H9 (cell line): ENCODE data around the gene YJU2. TPM values are rescaled to one million over a fixed set of nuclear protein-coding genes. Genes with fewer than 3 reads are reported as not detected.
A peak's percentile ranks its signal among the peaks of the same experiment; 100 is the strongest.

Source experiments
- DNase-seq: peaks from one replicate; pipeline ENCODE4 v3.0.0-alpha.2; 2017
- H2AFZ ChIP-seq: one replicate; pipeline ENCODE4 v1.6.1; 2013; ENCODE audit warnings: mild to moderate bottlenecking, low read length, control low read depth, moderate library complexity
- H2AK5ac ChIP-seq: 2 replicates; pipeline ENCODE4 v1.6.1; 2013; ENCODE audit warnings: low read length, control low read depth, mixed read lengths; ENCODE audit not compliant: insufficient read length
- H2BK120ac ChIP-seq: one replicate; pipeline ENCODE4 v1.6.1; 2013; ENCODE audit warnings: low read depth, mild to moderate bottlenecking, low read length, control low read depth, inconsistent platforms; ENCODE audit not compliant: poor library complexity, severe bottlenecking
- H2BK12ac ChIP-seq: 2 replicates; pipeline ENCODE4 v1.6.1; 2013; ENCODE audit warnings: low read length, control low read depth, mixed read lengths, low read depth; ENCODE audit not compliant: insufficient read length
- H2BK15ac ChIP-seq: 2 replicates; pipeline ENCODE4 v1.6.1; 2013; ENCODE audit warnings: low read depth, low read length, control low read depth
- H2BK20ac ChIP-seq: one replicate; pipeline ENCODE4 v1.6.1; 2013; ENCODE audit warnings: low read depth, mild to moderate bottlenecking, low read length, control low read depth, inconsistent platforms; ENCODE audit not compliant: poor library complexity, severe bottlenecking
- H2BK5ac ChIP-seq: 2 replicates; pipeline ENCODE4 v1.6.1; 2013; ENCODE audit warnings: low read length, control low read depth, mixed read lengths; ENCODE audit not compliant: insufficient read length
- H3K14ac ChIP-seq: 2 replicates; pipeline ENCODE4 v1.6.1; 2013; ENCODE audit warnings: low read length, control low read depth; ENCODE audit not compliant: insufficient read depth
- H3K18ac ChIP-seq: 2 replicates; pipeline ENCODE4 v1.6.1; 2013; ENCODE audit warnings: low read depth, mild to moderate bottlenecking, mixed read lengths, low read length, control low read depth; ENCODE audit not compliant: insufficient read length
- H3K23ac ChIP-seq: 2 replicates; pipeline ENCODE4 v1.6.1; 2013; ENCODE audit warnings: low read length, control low read depth, mixed read lengths, low read depth; ENCODE audit not compliant: insufficient read length
- H3K23me2 ChIP-seq: 2 replicates; pipeline ENCODE4 v1.6.1; 2013; ENCODE audit warnings: low read depth, mild to moderate bottlenecking, mixed read lengths, low read length, control low read depth; ENCODE audit not compliant: insufficient read length, poor library complexity, severe bottlenecking
- H3K27ac ChIP-seq: 2 replicates; pipeline ENCODE4 v1.5.1; 2013; ENCODE audit warnings: low read length, control low read depth, mixed read lengths, low read depth; ENCODE audit not compliant: insufficient read length
- H3K27me3 ChIP-seq: 2 replicates; pipeline ENCODE4 v1.6.1; 2013; ENCODE audit warnings: low read length, control low read depth, inconsistent platforms; ENCODE audit not compliant: insufficient read depth
- H3K4ac ChIP-seq: 2 replicates; pipeline ENCODE4 v1.6.1; 2013; ENCODE audit warnings: low read depth, mild to moderate bottlenecking, control low read depth, inconsistent platforms, low read length, moderate library complexity
- H3K4me1 ChIP-seq: 2 replicates; pipeline ENCODE4 v1.6.1; 2013; ENCODE audit warnings: low read length, control low read depth, inconsistent platforms; ENCODE audit not compliant: insufficient read depth
- H3K4me2 ChIP-seq: 2 replicates; pipeline ENCODE4 v1.6.1; 2013; ENCODE audit warnings: low read length, control low read depth, mixed read lengths; ENCODE audit not compliant: insufficient read length, insufficient read depth
- H3K56ac ChIP-seq: 2 replicates; pipeline ENCODE4 v1.6.1; 2013; ENCODE audit warnings: low read depth, mild to moderate bottlenecking, mixed read lengths, low read length, control low read depth; ENCODE audit not compliant: insufficient read length
- H3K79me1 ChIP-seq: 2 replicates; pipeline ENCODE4 v1.6.1; 2013; ENCODE audit warnings: low read depth, mild to moderate bottlenecking, moderate library complexity, low read length, control low read depth, inconsistent platforms; ENCODE audit not compliant: insufficient read depth, poor library complexity, severe bottlenecking
- H3K79me2 ChIP-seq: 2 replicates; pipeline ENCODE4 v1.6.1; 2013; ENCODE audit warnings: low read length, control low read depth, inconsistent platforms; ENCODE audit not compliant: insufficient read depth
- H3K9ac ChIP-seq: 2 replicates; pipeline ENCODE4 v1.6.1; 2013; ENCODE audit warnings: low read length, control low read depth, mixed read lengths; ENCODE audit not compliant: insufficient read length; ENCODE audit errors: extremely low read depth
- H3K9me3 ChIP-seq: one replicate; pipeline ENCODE4 v1.6.1; 2013; ENCODE audit warnings: low read depth, low read length, inconsistent platforms; ENCODE audit not compliant: control insufficient read depth
- H3T11ph ChIP-seq: one replicate; pipeline ENCODE4 v1.6.1; 2013; ENCODE audit warnings: mild to moderate bottlenecking, low read length, control low read depth, inconsistent platforms
- H4K20me1 ChIP-seq: one replicate; pipeline ENCODE4 v1.6.1; 2013; ENCODE audit not compliant: control insufficient read depth, insufficient read length, insufficient read depth
- H4K5ac ChIP-seq: 2 replicates; pipeline ENCODE4 v1.6.1; 2013; ENCODE audit warnings: low read depth, mild to moderate bottlenecking, mixed read lengths, low read length, control low read depth; ENCODE audit not compliant: insufficient read length
- H4K8ac ChIP-seq: replicated peaks from 2 replicates; pipeline ENCODE4 v1.6.1; 2013; ENCODE audit warnings: low read length, control low read depth, mixed read lengths, low read depth; ENCODE audit not compliant: insufficient read length
- H4K91ac ChIP-seq: 2 replicates; pipeline ENCODE4 v1.6.1; 2013; ENCODE audit warnings: low read depth, mild to moderate bottlenecking, moderate library complexity, mixed read lengths, low read length, control low read depth; ENCODE audit not compliant: insufficient read length
- H3K27ac Mint-ChIP-seq, 3 experiments: 2 replicates in 2 of 3; 3 replicates in 1 of 3; pipeline ENCODE4 v1.8.0; 2020 to 2021; ENCODE audit warnings: mixed read lengths in 3 of 3, mild to moderate bottlenecking in 1 of 3, moderate library complexity in 1 of 3
- H3K27me3 Mint-ChIP-seq: 2 replicates; pipeline ENCODE4 v1.8.0; 2021; ENCODE audit warnings: low read depth, mild to moderate bottlenecking, moderate library complexity, mixed read lengths
- H3K36me3 Mint-ChIP-seq, 3 experiments: 2 replicates in 2 of 3; 3 replicates in 1 of 3; pipeline ENCODE4 v1.8.0; 2020 to 2021; ENCODE audit warnings: low read depth in 3 of 3, mixed read lengths in 3 of 3; ENCODE audit not compliant: insufficient read depth in 1 of 3
- H3K4me1 Mint-ChIP-seq, 2 experiments: 2 replicates each; pipeline ENCODE4 v1.8.0; 2020; ENCODE audit warnings: mixed read lengths in 2 of 2
- H3K4me3 Mint-ChIP-seq, 2 experiments: 2 replicates in 1 of 2; 3 replicates in 1 of 2; pipeline ENCODE4 v1.8.0; 2020 to 2021; ENCODE audit warnings: mild to moderate bottlenecking in 2 of 2, mixed read lengths in 2 of 2, moderate library complexity in 1 of 2
- H3K9me3 Mint-ChIP-seq, 2 experiments: 2 replicates in 1 of 2; 3 replicates in 1 of 2; pipeline ENCODE4 v1.8.0; 2020; ENCODE audit warnings: mild to moderate bottlenecking in 2 of 2, mixed read lengths in 2 of 2, moderate library complexity in 1 of 2
- CTCF ChIP-seq: fragments of 200-600 bp; sonication (generic); conservative IDR thresholded peaks from 3 replicates; pipeline ENCODE4 v1.8.0; 2021; ENCODE audit warnings: antibody characterized with exemption, mild to moderate bottlenecking
- WGBS: extraction: QIAGEN DNeasy Blood & Tissue Kit; methylation state at CpG from one replicate; pipeline ENCODE4 v1.1.7; 2013; ENCODE audit warnings: missing lambda C conversion rate, low lambda C conversion rate, mixed read lengths; ENCODE audit not compliant: insufficient read length; ENCODE audit errors: extremely low coverage; 5-methylcytosine and 5-hydroxymethylcytosine counted together
- total RNA-seq: library from RNA; stranded (reverse); gene quantifications from 2 replicates; pipeline ENCODE4 v1.2.1, GENCODE V29; 2021

YJU2 gene
- total RNA-seq, 1 experiment from 2014 or later = 31.0 TPM

GRCh38 chr19:4232614-4233281, 14.1 kb upstream of the YJU2 start:
- Histone ChIP-seq H3K18ac (no peak overlapping the region), H3K27me3 (no peaks in the 10 kb centered on the region), H2BK20ac (no peak overlapping the region), H4K8ac (no peak overlapping the region), H3K79me1 (no peaks in the 10 kb centered on the region), H2AK5ac (no peak overlapping the region), H2BK15ac (no peak overlapping the region), H3K4me1 (no peaks in the 10 kb centered on the region), H3K4me2 (no peak overlapping the region), H3K9me3 (no peaks in the 10 kb centered on the region), H4K20me1 (no peaks in the 10 kb centered on the region), H2BK12ac (no peak overlapping the region), H3K56ac (no peak overlapping the region), H3K27ac (no peak overlapping the region), H3K23ac (no peak overlapping the region), H4K91ac (no peak overlapping the region), H2AFZ (no peak overlapping the region), H2BK120ac (no peak overlapping the region), H3K9ac (no peak overlapping the region), H3K23me2 (peaks cover 3% of the 10 kb centered on the region), H3K79me2 (no peaks in the 10 kb centered on the region), H3T11ph (no peak overlapping the region), H3K14ac (no peak overlapping the region), H4K5ac (no peak overlapping the region), H2BK5ac (no peak overlapping the region), H3K4ac (no peak overlapping the region)
- peak overlapping the region in 1 of 2 experiments; percentile 54; a peak in 1 of 5 replicates for H3K4me3 Mint-ChIP-seq
- TF ChIP-seq CTCF = no peak
- DNase-seq = no peak
- WGBS = 100% methylated on average over 1 of the region's 21 CpGs
- peaks cover 3% of the 10 kb centered on the region; the same call in 1 of the 2 replicates for H3K27me3 Mint-ChIP-seq
- peaks cover 1 to 5% of the 10 kb centered on the region in 2 experiments; a peak in 2 of 5 replicates for H3K9me3 Mint-ChIP-seq
- no peak overlapping the region; a peak in 1 of 7 replicates for H3K27ac Mint-ChIP-seq
- no peaks in the 10 kb centered on the region for H3K36me3 Mint-ChIP-seq
- H3K4me1 Mint-ChIP-seq = peaks cover 0 to 5% of the 10 kb centered on the region in 2 experiments; a peak in 2 of 4 replicates
